Measurements from ENCODE around the gene PRICKLE3. TPM values are rescaled to one million over a fixed set of nuclear protein-coding genes. Genes with fewer than 3 reads are reported as not detected.

PRICKLE3 gene, protein sequence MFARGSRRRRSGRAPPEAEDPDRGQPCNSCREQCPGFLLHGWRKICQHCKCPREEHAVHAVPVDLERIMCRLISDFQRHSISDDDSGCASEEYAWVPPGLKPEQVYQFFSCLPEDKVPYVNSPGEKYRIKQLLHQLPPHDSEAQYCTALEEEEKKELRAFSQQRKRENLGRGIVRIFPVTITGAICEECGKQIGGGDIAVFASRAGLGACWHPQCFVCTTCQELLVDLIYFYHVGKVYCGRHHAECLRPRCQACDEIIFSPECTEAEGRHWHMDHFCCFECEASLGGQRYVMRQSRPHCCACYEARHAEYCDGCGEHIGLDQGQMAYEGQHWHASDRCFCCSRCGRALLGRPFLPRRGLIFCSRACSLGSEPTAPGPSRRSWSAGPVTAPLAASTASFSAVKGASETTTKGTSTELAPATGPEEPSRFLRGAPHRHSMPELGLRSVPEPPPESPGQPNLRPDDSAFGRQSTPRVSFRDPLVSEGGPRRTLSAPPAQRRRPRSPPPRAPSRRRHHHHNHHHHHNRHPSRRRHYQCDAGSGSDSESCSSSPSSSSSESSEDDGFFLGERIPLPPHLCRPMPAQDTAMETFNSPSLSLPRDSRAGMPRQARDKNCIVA
- total RNA-seq, result 10 to 100 TPM; 18.2 to 32.4 (median 24.4) TPM

DNA sequence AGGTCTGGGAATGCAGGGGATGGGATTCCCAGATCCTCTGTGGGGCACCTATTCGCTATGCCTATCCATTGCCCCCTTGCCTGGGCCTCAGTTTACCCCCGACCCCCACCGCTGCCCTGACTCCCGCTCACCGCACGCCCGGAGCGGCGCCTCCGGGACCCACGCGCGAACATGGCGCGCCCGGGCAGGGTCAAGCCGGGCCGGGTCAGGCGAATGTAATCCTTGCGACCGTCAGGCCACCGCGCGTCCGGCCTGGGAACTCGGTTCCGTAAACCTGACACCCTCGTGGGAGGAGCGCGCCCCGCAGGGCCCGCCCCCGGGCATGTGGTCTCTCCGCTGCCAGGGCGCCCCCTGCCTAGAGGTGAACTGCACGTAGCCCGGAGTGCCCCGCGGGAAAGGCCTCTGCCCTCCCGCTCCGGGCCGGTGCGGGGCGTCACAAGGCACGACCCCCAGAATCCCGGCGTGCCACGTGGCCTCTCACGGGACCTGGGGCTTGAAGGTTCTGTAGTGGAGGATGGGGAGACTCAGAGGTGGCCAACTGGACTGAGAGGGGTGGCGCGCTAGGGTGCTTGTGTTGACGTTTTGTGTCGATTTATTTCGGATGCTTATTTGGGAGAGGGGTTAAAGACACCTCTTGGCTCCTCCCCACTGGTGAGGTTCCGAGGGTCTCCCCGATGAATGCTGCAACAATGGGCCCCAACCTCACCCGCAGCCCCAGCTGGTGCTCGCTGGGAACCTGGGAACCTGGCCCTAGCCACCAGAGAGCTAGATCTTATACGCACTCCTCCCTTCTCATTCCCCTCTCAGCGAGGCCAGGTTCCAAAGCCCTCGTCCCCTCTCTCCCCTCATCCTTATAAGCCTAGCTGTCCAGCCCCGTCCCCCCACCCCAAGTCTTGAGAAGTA is at the start of gene PRICKLE3:
PRICKLE3 (minus strand) TSS at position 249 of the 903 bp plus-strand sequence; CDS start at position 173, 76 bp downstream.
- peak within 1 kb of the TSS; percentile 66 to 89 (median 85) for H3K27ac ChIP-seq
- H3K4me1 ChIP-seq, result peaks cover 0 to 38% (median 4%) of the 10 kb centered on the region in 4 donors
- WGBS, 2 donors, result 37 to 54% methylated on average over 13 to 21 of the region's 62 CpGs
- no peaks in the 10 kb centered on the region for H3K27me3 ChIP-seq
- no peaks in the 10 kb centered on the region for H3K9me3 ChIP-seq
- H3K36me3 ChIP-seq, result peaks cover 0 to 9% (median 0%) of the 10 kb centered on the region in 3 donors
- H3K4me3 ChIP-seq, result peak within 1 kb of the TSS; percentile 32 to 65 (median 52)
- peak in 1 of 2 donors; percentile 72 for TF ChIP-seq EP300 (IDR thresholded peaks at IDR 0.05)
- TF ChIP-seq POLR2A (IDR thresholded peaks at IDR 0.05), result peak; percentile 22 to 73
- TF ChIP-seq, protein P1, sequence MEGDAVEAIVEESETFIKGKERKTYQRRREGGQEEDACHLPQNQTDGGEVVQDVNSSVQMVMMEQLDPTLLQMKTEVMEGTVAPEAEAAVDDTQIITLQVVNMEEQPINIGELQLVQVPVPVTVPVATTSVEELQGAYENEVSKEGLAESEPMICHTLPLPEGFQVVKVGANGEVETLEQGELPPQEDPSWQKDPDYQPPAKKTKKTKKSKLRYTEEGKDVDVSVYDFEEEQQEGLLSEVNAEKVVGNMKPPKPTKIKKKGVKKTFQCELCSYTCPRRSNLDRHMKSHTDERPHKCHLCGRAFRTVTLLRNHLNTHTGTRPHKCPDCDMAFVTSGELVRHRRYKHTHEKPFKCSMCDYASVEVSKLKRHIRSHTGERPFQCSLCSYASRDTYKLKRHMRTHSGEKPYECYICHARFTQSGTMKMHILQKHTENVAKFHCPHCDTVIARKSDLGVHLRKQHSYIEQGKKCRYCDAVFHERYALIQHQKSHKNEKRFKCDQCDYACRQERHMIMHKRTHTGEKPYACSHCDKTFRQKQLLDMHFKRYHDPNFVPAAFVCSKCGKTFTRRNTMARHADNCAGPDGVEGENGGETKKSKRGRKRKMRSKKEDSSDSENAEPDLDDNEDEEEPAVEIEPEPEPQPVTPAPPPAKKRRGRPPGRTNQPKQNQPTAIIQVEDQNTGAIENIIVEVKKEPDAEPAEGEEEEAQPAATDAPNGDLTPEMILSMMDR (IDR thresholded peaks at IDR 0.05), result peak; percentile 19 to 52 (median 32)
- DNase-seq (ENCODE audit: low spot score in 2 of 2), result peak; percentile 68 to 72

DNA sequence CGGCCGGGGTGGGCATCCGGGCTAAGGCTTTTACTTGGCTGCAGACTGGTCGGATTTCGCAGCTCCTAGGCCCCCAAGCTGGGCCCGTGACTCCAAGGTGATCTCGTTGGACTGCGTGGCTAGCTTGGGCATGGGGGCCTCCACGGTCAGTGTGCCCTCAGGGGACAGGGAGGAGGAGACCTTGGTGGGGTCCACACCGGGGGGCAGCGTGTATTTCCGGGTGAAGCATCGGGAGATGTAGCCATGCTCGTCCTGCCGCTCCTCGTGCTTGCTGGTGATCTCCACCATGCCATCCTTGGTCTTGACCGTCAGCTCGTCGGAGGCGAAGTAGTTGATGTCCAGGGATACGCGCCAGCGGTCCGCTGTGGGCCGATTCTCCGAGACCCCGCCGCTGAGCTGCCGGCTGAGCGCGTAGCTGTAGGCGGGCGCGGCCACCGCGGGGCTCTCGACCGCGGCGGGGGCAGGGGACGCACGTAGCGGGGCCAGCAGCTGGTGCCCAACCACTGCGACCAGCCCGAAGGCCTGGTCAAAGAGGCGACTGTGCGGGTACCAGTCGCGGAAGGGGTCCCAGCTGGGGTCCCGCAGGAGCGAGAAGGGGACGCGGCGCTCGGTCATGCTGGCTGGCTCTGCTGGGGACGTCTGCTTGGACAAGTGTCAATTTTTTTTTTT is 47.8 kb upstream of the PRICKLE3 start:
- Histone ChIP-seq H3K4me1 (peaks cover 0 to 19% (median 2%) of the 10 kb centered on the region in 4 donors), H3K9me3 (no peaks in the 10 kb centered on the region), H3K4me3 (no peak overlapping the region), H3K27me3 (no peaks in the 10 kb centered on the region), H3K36me3 (no peaks in the 10 kb centered on the region), H3K27ac (no peak overlapping the region)
- 50 to 52% methylated on average over 7 to 52 of the region's 56 CpGs for WGBS, 2 donors
- no peak for TF ChIP-seq EP300 (IDR thresholded peaks at IDR 0.05)
- no peak for TF ChIP-seq POLR2A (IDR thresholded peaks at IDR 0.05)
- TF ChIP-seq, protein P1 (IDR thresholded peaks at IDR 0.05), result no peak
- no peak for DNase-seq (ENCODE audit: low spot score in 2 of 2)

DNA sequence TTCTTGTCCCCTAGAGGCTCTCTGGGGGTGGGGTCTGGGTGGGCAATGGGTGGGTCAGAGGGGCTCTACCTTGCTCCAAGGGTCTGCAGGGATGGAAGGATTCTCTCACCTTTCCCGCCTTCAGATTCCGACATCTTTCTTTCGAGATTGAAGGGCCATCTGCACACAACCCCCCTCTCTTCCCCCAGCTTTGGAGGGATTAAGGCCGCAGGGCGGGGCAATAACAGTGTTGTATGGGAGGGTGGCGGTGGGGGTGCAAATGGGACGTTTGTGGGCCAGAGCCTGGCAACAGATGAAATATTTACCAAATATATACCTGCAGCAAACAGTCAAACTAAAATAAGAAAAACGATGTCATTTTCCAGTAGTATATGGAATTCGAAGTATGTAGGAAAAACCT is 47.0 kb upstream of the PRICKLE3 start, which contains the start of gene CACNA1F:
CACNA1F (minus strand) TSS at position 165 of the 400 bp plus-strand sequence; CDS start at position 134, 31 bp downstream.
- no peaks in the 10 kb centered on the region for H3K27me3 ChIP-seq
- no peaks in the 10 kb centered on the region for H3K9me3 ChIP-seq
- no peak within 1 kb of the TSS for H3K27ac ChIP-seq
- TF ChIP-seq POLR2A (IDR thresholded peaks at IDR 0.05) (no peak), EP300 (IDR thresholded peaks at IDR 0.05) (no peak)
- TF ChIP-seq, protein P1 (IDR thresholded peaks at IDR 0.05), result no peak
- WGBS, 2 donors, result 78 to 86% methylated on average over 9 of the region's 9 CpGs
- H3K4me3 ChIP-seq, result no peak within 1 kb of the TSS
- no peaks in the 10 kb centered on the region for H3K36me3 ChIP-seq
- no peak for DNase-seq (ENCODE audit: low spot score in 2 of 2)
- H3K4me1 ChIP-seq, result peaks cover 0 to 19% (median 2%) of the 10 kb centered on the region in 4 donors

DNA sequence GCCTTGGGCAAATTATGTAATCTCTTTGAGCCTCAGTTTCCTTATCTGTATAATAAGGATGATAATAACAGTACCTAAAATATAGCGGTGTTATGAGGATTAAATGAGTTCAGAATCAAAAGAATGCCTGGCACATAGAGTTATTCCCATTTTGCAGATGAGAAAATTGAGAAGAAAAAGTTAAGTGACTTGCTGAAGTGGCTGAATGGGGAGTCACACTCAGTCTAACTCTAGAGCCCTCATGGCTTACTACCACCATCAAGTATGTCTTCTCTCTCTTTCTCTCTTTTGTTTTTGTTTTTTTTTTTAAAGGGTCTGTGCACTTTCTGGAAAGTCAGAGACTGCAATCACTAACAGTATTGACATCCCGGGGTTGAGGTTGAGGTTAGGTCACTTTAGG is 46.4 kb upstream of the PRICKLE3 start:
- no peaks in the 10 kb centered on the region for H3K9me3 ChIP-seq
- no peak for DNase-seq (ENCODE audit: low spot score in 2 of 2)
- H3K4me1 ChIP-seq, result peaks cover 0 to 19% (median 2%) of the 10 kb centered on the region in 4 donors
- H3K27me3 ChIP-seq, result no peaks in the 10 kb centered on the region
- no peak overlapping the region for H3K27ac ChIP-seq
- 83 to 86% methylated on average over 2 of the region's 2 CpGs for WGBS, 2 donors
- no peak for TF ChIP-seq POLR2A (IDR thresholded peaks at IDR 0.05)
- TF ChIP-seq, protein P1 (IDR thresholded peaks at IDR 0.05), result no peak
- no peak for TF ChIP-seq EP300 (IDR thresholded peaks at IDR 0.05)
- no peaks in the 10 kb centered on the region for H3K36me3 ChIP-seq
- no peak overlapping the region for H3K4me3 ChIP-seq
